Fibroblast of villous mesenchyme (primary cell): ENCODE results near the gene FGFR4. TPM values are rescaled to one million over a fixed set of nuclear protein-coding genes. Genes with fewer than 3 reads are reported as not detected.

ENCODE experiments used
- DNase-seq: peaks from one replicate; pipeline ENCODE4 v3.0.0-alpha.2; 2010; ENCODE audit warnings: low read depth
- H3K4me3 ChIP-seq: 2 replicates; pipeline ENCODE4 v1.5.1; 2011; ENCODE audit warnings: low read depth, mild to moderate bottlenecking, low read length
- CTCF ChIP-seq: IDR thresholded peaks from 2 replicates; pipeline ENCODE4 v1.5.1; 2012; ENCODE audit warnings: low read depth, mild to moderate bottlenecking, low read length; ENCODE audit not compliant: insufficient read depth
- total RNA-seq: library from RNA; depleted of rRNA; stranded (reverse); fragments of >200 nt; gene quantifications from 2 replicates; pipeline ENCODE4 v1.2.3, GENCODE V29; 2012

FGFR4 gene
- total RNA-seq, 1 donor: 1.3 TPM

- peak; percentile 16 for DNase-seq
- no peak for TF ChIP-seq CTCF
- no peak overlapping the region for H3K4me3 ChIP-seq
These were observed 45.7 kb downstream of the FGFR4 start for GRCh38 chr5:177132136-177133095.

- DNase-seq: peak; percentile 80
- peak within 1 kb of the TSS; percentile 64 for H3K4me3 ChIP-seq
- TF ChIP-seq CTCF: no peak
These were observed 46.6 kb downstream of the FGFR4 start, which contains the start of gene NSD1 for GRCh38 chr5:177133096-177133852. Gene NSD1 (plus strand): TSS chr5:177133773. CDS start chr5:177135104, 1,331 bp downstream.

DNA sequence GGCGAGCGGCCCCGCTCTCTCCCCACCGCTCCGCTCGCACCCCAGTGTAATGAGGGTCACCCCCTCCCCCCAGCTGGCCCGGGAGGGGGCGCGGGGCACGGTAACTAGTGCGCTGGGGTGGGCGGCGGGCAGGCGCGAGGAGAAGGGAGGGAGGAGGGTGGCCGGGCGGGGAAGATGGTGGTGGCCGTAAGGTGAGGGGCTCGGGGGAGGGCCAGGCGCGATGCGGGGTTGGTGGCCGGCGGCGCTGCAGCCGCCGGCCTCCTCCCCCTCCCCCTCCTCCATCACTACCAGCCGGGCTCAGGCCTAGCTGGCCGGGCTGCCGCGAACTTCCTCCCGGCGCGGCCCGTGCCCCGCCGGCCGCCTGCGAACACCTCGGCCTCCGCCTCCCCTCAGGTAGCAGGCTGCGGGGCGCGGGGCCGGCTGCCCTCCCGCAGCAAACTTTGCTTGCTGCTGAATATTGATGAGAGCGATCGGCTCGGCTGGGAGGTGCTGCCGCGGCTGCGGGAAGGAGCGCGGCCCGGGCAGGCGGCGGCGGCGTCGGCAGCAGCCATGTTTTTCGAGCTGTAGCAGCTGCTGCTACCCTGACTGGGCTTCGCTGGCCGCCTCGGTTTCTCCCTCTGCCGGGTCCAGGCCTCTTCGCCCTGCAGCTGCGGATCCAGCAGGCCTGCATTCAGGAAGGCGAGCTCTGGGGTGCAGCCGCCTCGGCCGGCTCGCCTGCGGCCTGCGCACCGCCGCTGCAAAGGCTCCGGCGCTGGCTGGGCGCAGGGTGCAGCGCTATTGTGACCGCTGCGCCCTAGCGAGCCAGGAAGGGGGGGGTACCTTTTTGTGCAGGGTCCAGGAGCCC lies 47.4 kb downstream of the FGFR4 start:
- peak overlapping the region; percentile 64 for H3K4me3 ChIP-seq
- peak; percentile 55 for DNase-seq
- no peak for TF ChIP-seq CTCF

DNA sequence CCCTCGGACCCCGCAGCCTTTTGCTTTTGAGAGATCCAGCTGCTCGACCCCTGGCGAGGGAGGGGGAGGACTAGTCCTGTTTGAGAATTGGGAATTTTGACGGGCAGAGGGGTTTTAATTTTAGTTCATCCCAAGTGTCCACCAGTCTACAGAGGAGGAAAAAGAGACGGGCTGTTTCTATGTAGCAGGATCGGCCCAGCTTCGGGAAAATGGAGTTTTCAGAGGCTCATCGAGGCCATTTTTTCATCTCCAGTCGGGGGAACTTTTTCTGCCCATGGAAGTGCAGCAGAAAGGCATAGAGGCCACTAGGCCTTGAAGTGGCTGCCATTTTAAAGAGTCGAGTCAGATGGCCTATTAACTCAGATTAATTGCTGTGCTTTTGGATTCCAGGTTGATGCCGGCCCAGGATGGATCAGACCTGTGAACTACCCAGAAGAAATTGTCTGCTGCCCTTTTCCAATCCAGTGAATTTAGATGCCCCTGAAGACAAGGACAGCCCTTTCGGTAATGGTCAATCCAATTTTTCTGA lies 48.0 kb downstream of the FGFR4 start:
- TF ChIP-seq CTCF: no peak
- peak; percentile 24 for DNase-seq
- H3K4me3 ChIP-seq: peak overlapping the region; percentile 64

GRCh38 chr5:177140312-177140711 lies 53.6 kb downstream of the FGFR4 start:
- H3K4me3 ChIP-seq: no peak overlapping the region
- no peak for TF ChIP-seq CTCF
- no peak for DNase-seq

GRCh38 chr5:177141496-177141895 lies 54.8 kb downstream of the FGFR4 start:
- H3K4me3 ChIP-seq: no peak overlapping the region
- no peak for TF ChIP-seq CTCF
- DNase-seq: no peak
